GM12878 (cell line): ENCODE measurements around the gene NKAIN2. TPM values are rescaled to one million over a fixed set of nuclear protein-coding genes. Genes with fewer than 3 reads are reported as not detected.

Source experiments
- ATAC-seq: fragments of 200-7000 bp; cut with Tn5 transposase; 3 replicates; pipeline ENCODE4 v1.9.1; 2020; ENCODE audit warnings: mild to moderate bottlenecking, moderate library complexity
- BruUV-seq: library from RNA; stranded (reverse); fragments of 400-500 nt; replicated peaks from 2 replicates; lab custom pipeline; 2021; lab: Mats Ljungman, UMichigan
- CTCF ChIA-PET: fragments of 300-600 bp; sonication (Branson Sonifier 250); formaldehyde crosslinking; extraction: SDS; loops from one replicate; lab custom pipeline; 2021; ENCODE audit warnings: inconsistent platforms; lab: Yijun Ruan, JAX
- POLR2A ChIA-PET: fragments of 350-600 bp; formaldehyde crosslinking; extraction: SDS; loops from one replicate; lab custom pipeline; 2021; ENCODE audit warnings: inconsistent platforms; lab: Charles Lee
- RAD21 ChIA-PET: fragments of 300-600 bp; sonication (Branson Sonifier 250); formaldehyde crosslinking; loops from one replicate; lab custom pipeline; 2023; ENCODE audit warnings: antibody characterized with exemption; ENCODE audit not compliant: unreplicated experiment; lab: Charles Lee
- SMC1A ChIA-PET: fragments of 300-600 bp; sonication (Branson Sonifier 250); formaldehyde crosslinking; loops from one replicate; lab custom pipeline; 2023; ENCODE audit not compliant: unreplicated experiment, uncharacterized antibody; lab: Charles Lee
- DNase-seq: peaks from one replicate; pipeline ENCODE4 v3.0.0-alpha.2; 2011; ENCODE audit warnings: low read depth, low spot score
- FAIRE-seq: peaks from 3 replicates; lab custom pipeline; 2011; peaks lifted over from hg19 to GRCh38; lab: Jason Lieb, UNC
- H2AFZ ChIP-seq: 2 replicates; pipeline ENCODE4 v1.6.0; 2011; ENCODE audit warnings: low read depth, low read length, control low read depth; ENCODE audit not compliant: control insufficient read depth
- H3K27ac ChIP-seq: 2 replicates; pipeline ENCODE4 v1.5.1; 2011; ENCODE audit warnings: control low read depth; ENCODE audit not compliant: control insufficient read depth, insufficient read depth
- H3K27me3 ChIP-seq, 2 experiments: replicated peaks in 1 of 2; 2 replicates each; pipeline versions ENCODE4 v1.6.0 to v1.6.1; 2011; ENCODE audit warnings: low read length in 1 of 2; ENCODE audit not compliant: control insufficient read depth in 2 of 2, insufficient read depth in 2 of 2
- H3K36me3 ChIP-seq, 2 experiments: 2 replicates each; pipeline ENCODE4 v1.5.1; 2011; ENCODE audit warnings: low read length in 1 of 2; ENCODE audit not compliant: control insufficient read depth in 2 of 2, insufficient read depth in 2 of 2
- H3K4me1 ChIP-seq: 2 replicates; pipeline ENCODE4 v1.6.1; 2011; ENCODE audit warnings: mild to moderate bottlenecking, low read length, moderate library complexity, mixed read lengths; ENCODE audit not compliant: control insufficient read depth, insufficient read depth
- H3K4me2 ChIP-seq: 2 replicates; pipeline ENCODE4 v1.6.0; 2011; ENCODE audit warnings: control low read depth; ENCODE audit not compliant: control insufficient read depth, insufficient read depth
- H3K4me3 ChIP-seq: fragments of 200-600 bp; sonication (generic); 2 replicates; pipeline ENCODE4 v1.5.1; 2016
- H3K79me2 ChIP-seq: 2 replicates; pipeline ENCODE4 v1.6.0; 2011; ENCODE audit warnings: low read length; ENCODE audit not compliant: control insufficient read depth, insufficient read depth
- H3K9ac ChIP-seq: 2 replicates; pipeline ENCODE4 v1.8.0; 2011; ENCODE audit warnings: low read length, control low read depth, mixed read lengths; ENCODE audit not compliant: control insufficient read depth, insufficient read depth
- H3K9me3 ChIP-seq: replicated peaks from 3 replicates; pipeline ENCODE4 v1.5.1; 2011; ENCODE audit warnings: mild to moderate bottlenecking, low read length; ENCODE audit not compliant: control insufficient read depth, insufficient read depth
- H4K20me1 ChIP-seq: 2 replicates; pipeline ENCODE4 v1.6.0; 2011; ENCODE audit not compliant: control insufficient read depth, insufficient read depth
- MYC ChIP-seq: IDR thresholded peaks from 2 replicates; pipeline ENCODE4 v1.6.1; 2011; ENCODE audit warnings: mild to moderate bottlenecking, low read length, moderate library complexity, inconsistent platforms; ENCODE audit not compliant: insufficient read depth, insufficient replicate concordance, insufficient read length, severe bottlenecking
- RAD21 ChIP-seq: IDR thresholded peaks from 2 replicates; pipeline ENCODE4 v1.6.1; 2011; ENCODE audit warnings: mild to moderate bottlenecking, low read depth, low read length, moderate library complexity; ENCODE audit not compliant: insufficient read depth
- TARDBP ChIP-seq: IDR thresholded peaks from 2 replicates; pipeline ENCODE4 v1.6.1; 2016; ENCODE audit warnings: borderline replicate concordance
- ZBTB4 ChIP-seq: fragments of 450-650 bp; formaldehyde crosslinking; IDR thresholded peaks from 2 replicates; pipeline ENCODE4 v1.4.0; 2022; ENCODE audit warnings: mild to moderate bottlenecking, moderate library complexity
- ZNF274 ChIP-seq: IDR thresholded peaks from one replicate; pipeline ENCODE4 v1.8.0; 2011; ENCODE audit not compliant: insufficient read length, insufficient read depth
- WGBS: methylation state at CpG from one replicate; pipeline ENCODE4 v1.1.6; 2016; ENCODE audit warnings: low lambda C conversion rate; ENCODE audit not compliant: insufficient replicate concordance, insufficient coverage; ENCODE audit errors: missing lambda C conversion rate; 5-methylcytosine and 5-hydroxymethylcytosine counted together
- in situ Hi-C: fragments of 300-500 bp; cut with MboI; formaldehyde crosslinking; loops from 9 replicates; pipeline ENCODE4 v1.14.3; 2018; ENCODE audit warnings: mixed read lengths
- intact Hi-C: fragments of 100-400 bp; cut with micrococcal nuclease; formaldehyde crosslinking; loops from one replicate; pipeline ENCODE4 v1.14.2; 2022; ENCODE audit not compliant: unreplicated experiment
- polyA plus RNA-seq, 11 experiments: library from polyadenylated mRNA; depleted of rRNA in 4 of 11; unstranded in 6 of 11; stranded (reverse) in 5 of 11; fragments of >200 nt; fragmentation: Nextera tagmentation in 4 of 11; fragmentation: Illumina TruSeq in 1 of 11; extraction: Ambion mirVana in 4 of 11; extraction: Trizol in 1 of 11; gene quantifications; 1 replicate in 1 of 11; 2 replicates in 10 of 11; pipeline versions ENCODE4 v1.2.1 to v1.2.3, GENCODE V29; 2011 to 2016; ENCODE audit warnings: inconsistent platforms in 2 of 11, missing spikeins in 2 of 11, low read depth in 1 of 11
- total RNA-seq, 4 experiments: library from RNA; depleted of rRNA in 3 of 4; stranded (reverse); fragments of >200 nt in 3 of 4; fragmentation: Illumina TruSeq in 1 of 4; extraction: Trizol in 1 of 4; gene quantifications; 2 replicates each; pipeline versions ENCODE4 v1.2.1 to v1.2.3, GENCODE V29; 2013 to 2021
- TF ChIP-seq, protein P1 (sequence below): fragments of 450-650 bp; IDR thresholded peaks from 2 replicates; pipeline ENCODE4 v1.6.1; 2018; ENCODE audit warnings: borderline replicate concordance, mild to moderate bottlenecking; ENCODE audit not compliant: partially characterized antibody
- TF ChIP-seq, protein P2 (sequence below): fragments of 450-650 bp; IDR thresholded peaks from 2 replicates; pipeline ENCODE4 v1.6.1; 2017; ENCODE audit warnings: mild to moderate bottlenecking

NKAIN2 gene
- total and polyA plus RNA-seq, 10 of the 15 experiments (the other 5 are each of a cell fraction or from before 2014, with no cell fraction given) = not detected

GRCh38 chr6:124040655-124041054 lies 237.0 kb downstream of the NKAIN2 start (continued):
- TF ChIP-seq, protein P1, sequence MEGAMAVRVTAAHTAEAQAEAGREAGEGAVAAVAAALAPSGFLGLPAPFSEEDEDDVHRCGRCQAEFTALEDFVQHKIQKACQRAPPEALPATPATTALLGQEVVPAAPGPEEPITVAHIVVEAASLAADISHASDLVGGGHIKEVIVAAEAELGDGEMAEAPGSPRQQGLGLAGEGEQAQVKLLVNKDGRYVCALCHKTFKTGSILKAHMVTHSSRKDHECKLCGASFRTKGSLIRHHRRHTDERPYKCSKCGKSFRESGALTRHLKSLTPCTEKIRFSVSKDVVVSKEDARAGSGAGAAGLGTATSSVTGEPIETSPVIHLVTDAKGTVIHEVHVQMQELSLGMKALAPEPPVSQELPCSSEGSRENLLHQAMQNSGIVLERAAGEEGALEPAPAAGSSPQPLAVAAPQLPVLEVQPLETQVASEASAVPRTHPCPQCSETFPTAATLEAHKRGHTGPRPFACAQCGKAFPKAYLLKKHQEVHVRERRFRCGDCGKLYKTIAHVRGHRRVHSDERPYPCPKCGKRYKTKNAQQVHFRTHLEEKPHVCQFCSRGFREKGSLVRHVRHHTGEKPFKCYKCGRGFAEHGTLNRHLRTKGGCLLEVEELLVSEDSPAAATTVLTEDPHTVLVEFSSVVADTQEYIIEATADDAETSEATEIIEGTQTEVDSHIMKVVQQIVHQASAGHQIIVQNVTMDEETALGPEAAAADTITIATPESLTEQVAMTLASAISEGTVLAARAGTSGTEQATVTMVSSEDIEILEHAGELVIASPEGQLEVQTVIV = no peak
- TF ChIP-seq TARDBP (no peak), MYC (no peak), ZBTB4 (CRISPR knock-in tag) (no peak), ZNF274 (no peak)

GRCh38 chr6:124052120-124052519 lies 248.5 kb downstream of the NKAIN2 start:
- no peaks in the 10 kb centered on the region for H3K27me3 ChIP-seq
- ChIA-PET POLR2A (no interaction called here), RAD21 (no interaction called here), CTCF (interaction anchor here (1.4 kb wide), 1 partner anchor 250 kb away, joined by 4 read pairs; no protein-coding TSS in a partner anchor), SMC1A (no interaction called here)
- WGBS = 6% methylated on average over 5 of the region's 5 CpGs
- intact Hi-C loops = loop anchor here (5.0 kb wide), 1 partner anchor 250 kb away; the partner anchor contains the start of gene NKAIN2
- H3K27ac ChIP-seq = no peak overlapping the region
- in situ Hi-C loops = no loop called here
- no peak for FAIRE-seq
- no peak overlapping the region for H3K4me3 ChIP-seq
- no peaks in the 10 kb centered on the region for H3K4me1 ChIP-seq
- no peak for DNase-seq
- no peaks in the 10 kb centered on the region for H4K20me1 ChIP-seq
- no peaks in the 10 kb centered on the region for H3K36me3 ChIP-seq
- no peak for ATAC-seq
- BruUV-seq = no TSS peak
- no peaks in the 10 kb centered on the region for H3K79me2 ChIP-seq
- H3K4me2 ChIP-seq = no peak overlapping the region
- H2AFZ ChIP-seq = no peak overlapping the region
- no peak overlapping the region for H3K9ac ChIP-seq
- TF ChIP-seq RAD21 = 0 out of 2 replicates have a peak, but pooled peaks have one; percentile 16
- TF ChIP-seq, protein P2, sequence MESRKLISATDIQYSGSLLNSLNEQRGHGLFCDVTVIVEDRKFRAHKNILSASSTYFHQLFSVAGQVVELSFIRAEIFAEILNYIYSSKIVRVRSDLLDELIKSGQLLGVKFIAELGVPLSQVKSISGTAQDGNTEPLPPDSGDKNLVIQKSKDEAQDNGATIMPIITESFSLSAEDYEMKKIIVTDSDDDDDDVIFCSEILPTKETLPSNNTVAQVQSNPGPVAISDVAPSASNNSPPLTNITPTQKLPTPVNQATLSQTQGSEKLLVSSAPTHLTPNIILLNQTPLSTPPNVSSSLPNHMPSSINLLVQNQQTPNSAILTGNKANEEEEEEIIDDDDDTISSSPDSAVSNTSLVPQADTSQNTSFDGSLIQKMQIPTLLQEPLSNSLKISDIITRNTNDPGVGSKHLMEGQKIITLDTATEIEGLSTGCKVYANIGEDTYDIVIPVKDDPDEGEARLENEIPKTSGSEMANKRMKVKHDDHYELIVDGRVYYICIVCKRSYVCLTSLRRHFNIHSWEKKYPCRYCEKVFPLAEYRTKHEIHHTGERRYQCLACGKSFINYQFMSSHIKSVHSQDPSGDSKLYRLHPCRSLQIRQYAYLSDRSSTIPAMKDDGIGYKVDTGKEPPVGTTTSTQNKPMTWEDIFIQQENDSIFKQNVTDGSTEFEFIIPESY = no peak
- TF ChIP-seq, all 136 proteins: peak for 1
- no peaks in the 10 kb centered on the region for H3K9me3 ChIP-seq
